BE2C (cell line): ENCODE measurements around the gene AUTS2.

Experiments used
- DNase-seq: peaks from one replicate; pipeline ENCODE4 v3.0.0-alpha.2; 2020
- H3K27me3 ChIP-seq: fragments of 250-450 bp; sonication (Bioruptor Pico); 2 replicates; pipeline ENCODE4 v1.5.1; 2020; ENCODE audit warnings: mild to moderate bottlenecking
- H3K36me3 ChIP-seq: fragments of 250-450 bp; sonication (Bioruptor Pico); 2 replicates; pipeline ENCODE4 v1.5.1; 2020; ENCODE audit warnings: mild to moderate bottlenecking
- H3K4me1 ChIP-seq: fragments of 250-450 bp; sonication (Bioruptor Pico); 2 replicates; pipeline ENCODE4 v1.5.1; 2020
- H3K4me3 ChIP-seq: 2 replicates; pipeline ENCODE4 v1.5.1; 2011; ENCODE audit warnings: low read depth, low read length
- H3K9me3 ChIP-seq: fragments of 250-450 bp; sonication (Bioruptor Pico); 2 replicates; pipeline ENCODE4 v1.5.1; 2020
- TF ChIP-seq, protein P1 (sequence below): IDR thresholded peaks from 2 replicates; pipeline ENCODE4 v1.5.1; 2012; ENCODE audit warnings: mild to moderate bottlenecking, low read depth, low read length

Gene AUTS2

DNA sequence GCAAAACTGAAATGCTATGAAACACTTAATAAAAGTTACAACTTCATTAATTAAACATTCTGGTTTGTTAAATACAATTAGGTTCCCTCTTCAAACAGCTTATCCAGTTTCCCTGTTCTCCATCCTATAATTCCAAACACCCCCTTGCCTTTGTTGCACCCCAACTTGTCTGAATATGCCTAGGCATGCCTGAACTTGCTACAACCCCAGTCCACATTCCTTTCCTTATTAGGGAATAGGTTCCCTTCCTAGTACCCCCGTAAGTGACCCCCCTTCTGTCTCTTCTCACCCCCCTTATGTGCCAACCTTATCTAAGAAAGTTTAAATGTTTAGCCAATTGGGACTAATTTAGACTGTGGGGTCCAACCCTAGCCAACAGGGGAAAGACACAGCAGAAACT is 1238.0 kb downstream of the AUTS2 start:
- Histone ChIP-seq H3K27me3 (no peaks in the 10 kb centered on the region), H3K4me3 (no peak overlapping the region), H3K36me3 (no peaks in the 10 kb centered on the region), H3K4me1 (no peaks in the 10 kb centered on the region), H3K9me3 (no peaks in the 10 kb centered on the region; the same call in 1 of the 2 replicates)
- DNase-seq = no peak
- TF ChIP-seq, protein P1, sequence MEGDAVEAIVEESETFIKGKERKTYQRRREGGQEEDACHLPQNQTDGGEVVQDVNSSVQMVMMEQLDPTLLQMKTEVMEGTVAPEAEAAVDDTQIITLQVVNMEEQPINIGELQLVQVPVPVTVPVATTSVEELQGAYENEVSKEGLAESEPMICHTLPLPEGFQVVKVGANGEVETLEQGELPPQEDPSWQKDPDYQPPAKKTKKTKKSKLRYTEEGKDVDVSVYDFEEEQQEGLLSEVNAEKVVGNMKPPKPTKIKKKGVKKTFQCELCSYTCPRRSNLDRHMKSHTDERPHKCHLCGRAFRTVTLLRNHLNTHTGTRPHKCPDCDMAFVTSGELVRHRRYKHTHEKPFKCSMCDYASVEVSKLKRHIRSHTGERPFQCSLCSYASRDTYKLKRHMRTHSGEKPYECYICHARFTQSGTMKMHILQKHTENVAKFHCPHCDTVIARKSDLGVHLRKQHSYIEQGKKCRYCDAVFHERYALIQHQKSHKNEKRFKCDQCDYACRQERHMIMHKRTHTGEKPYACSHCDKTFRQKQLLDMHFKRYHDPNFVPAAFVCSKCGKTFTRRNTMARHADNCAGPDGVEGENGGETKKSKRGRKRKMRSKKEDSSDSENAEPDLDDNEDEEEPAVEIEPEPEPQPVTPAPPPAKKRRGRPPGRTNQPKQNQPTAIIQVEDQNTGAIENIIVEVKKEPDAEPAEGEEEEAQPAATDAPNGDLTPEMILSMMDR = no peak

GRCh38 chr7:70836946-70837345 is 1238.7 kb downstream of the AUTS2 start:
- TF ChIP-seq, protein P1 = no peak
- no peaks in the 10 kb centered on the region; the same call in 1 of the 2 replicates for H3K9me3 ChIP-seq
- no peaks in the 10 kb centered on the region for H3K4me1 ChIP-seq
- no peaks in the 10 kb centered on the region for H3K36me3 ChIP-seq
- H3K4me3 ChIP-seq = no peak overlapping the region
- no peak for DNase-seq
- no peaks in the 10 kb centered on the region for H3K27me3 ChIP-seq

DNA sequence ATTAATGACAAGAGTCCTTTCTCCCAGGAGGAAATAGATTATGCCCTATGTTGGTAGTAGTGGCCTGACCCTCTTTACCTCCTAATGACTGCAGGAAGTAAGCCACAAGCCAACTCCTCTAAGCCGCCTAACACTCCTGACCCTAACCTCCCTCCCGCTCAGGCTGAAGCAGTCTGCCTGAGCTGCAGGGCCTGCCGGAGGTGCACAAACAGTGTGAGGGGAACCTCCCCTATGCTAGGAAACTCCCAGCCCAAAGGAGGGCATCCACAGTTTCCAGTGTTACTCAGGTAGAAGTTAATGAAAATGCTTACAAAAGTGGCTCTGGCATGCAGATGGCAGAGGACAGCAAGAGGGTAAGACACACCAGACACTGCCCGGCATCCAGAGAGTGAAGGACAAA is 1239.3 kb downstream of the AUTS2 start:
- TF ChIP-seq, protein P1 = no peak
- Histone ChIP-seq H3K4me1 (no peaks in the 10 kb centered on the region), H3K36me3 (no peaks in the 10 kb centered on the region), H3K4me3 (no peak overlapping the region), H3K9me3 (no peaks in the 10 kb centered on the region; the same call in 1 of the 2 replicates), H3K27me3 (no peaks in the 10 kb centered on the region)
- no peak for DNase-seq

- TF ChIP-seq, protein P1 = no peak
- DNase-seq = no peak
Observed at GRCh38 chr7:70838292-70838907, 1240.1 kb downstream of the AUTS2 start.

More at GRCh38 chr7:70838292-70838907, 1240.1 kb downstream of the AUTS2 start:
- no peaks in the 10 kb centered on the region; the same call in 1 of the 2 replicates for H3K9me3 ChIP-seq
- H3K36me3 ChIP-seq = no peaks in the 10 kb centered on the region
- H3K27me3 ChIP-seq = no peaks in the 10 kb centered on the region
- H3K4me1 ChIP-seq = no peaks in the 10 kb centered on the region
- no peak overlapping the region for H3K4me3 ChIP-seq
